ENCODE measurements around the gene PSME3. TPM values are rescaled to one million over a fixed set of nuclear protein-coding genes. Genes with fewer than 3 reads are reported as not detected.

Gene PSME3
- total and polyA plus RNA-seq, 3 donors from 2014 or later = 79.7 to 135 (median 92.1) TPM

GRCh38 chr17:42796066-42796758, 37.0 kb upstream of the PSME3 start:
- Histone ChIP-seq H3K27me3 (no peaks in the 10 kb centered on the region), H3K4me3 (no peak overlapping the region), H3K27ac (no peak overlapping the region), H3K36me3 (ENCODE audit: low read depth, missing control alignments) (no peaks in the 10 kb centered on the region), H3K9me3 (no peaks in the 10 kb centered on the region), H3K4me1 (peaks cover 11% of the 10 kb centered on the region)
- intact Hi-C loops (cut with DNase I; ENCODE audit: low total_unique reads) = no loop called here
- WGBS, 2 donors = 92 to 94% methylated on average over 18 of the region's 18 CpGs
- TF ChIP-seq POLR2A (IDR thresholded peaks at IDR 0.05) (no peak), CTCF (IDR thresholded peaks at IDR 0.05) (no peak)
- no peak for DNase-seq

- Histone ChIP-seq H3K9me3 (no peaks in the 10 kb centered on the region), H3K36me3 (ENCODE audit: low read depth, missing control alignments) (no peaks in the 10 kb centered on the region), H3K4me1 (peaks cover 17% of the 10 kb centered on the region), H3K4me3 (peak overlapping the region in 1 of 2 donors; percentile 81), H3K27ac (peak overlapping the region in 1 of 2 donors; percentile 19), H3K27me3 (no peaks in the 10 kb centered on the region)
- no peak for TF ChIP-seq POLR2A (IDR thresholded peaks at IDR 0.05)
- no peak for TF ChIP-seq CTCF (IDR thresholded peaks at IDR 0.05)
- intact Hi-C loops (cut with DNase I; ENCODE audit: low total_unique reads) = no loop called here
- DNase-seq = no peak
- 78 to 82% methylated on average over 10 of the region's 10 CpGs for WGBS, 2 donors
These were observed 35.9 kb upstream of the PSME3 start for GRCh38 chr17:42797067-42798007.

- 17 to 20% methylated on average over 7 to 10 of the region's 10 CpGs for WGBS, 2 donors
- Histone ChIP-seq H3K36me3 (ENCODE audit: low read depth, missing control alignments) (no peaks in the 10 kb centered on the region), H3K9me3 (no peaks in the 10 kb centered on the region), H3K4me3 (peak overlapping the region; percentile 81), H3K27me3 (no peaks in the 10 kb centered on the region), H3K4me1 (peaks cover 22% of the 10 kb centered on the region), H3K27ac (peak overlapping the region; percentile 19 to 74)
- DNase-seq = no peak
- intact Hi-C loops (cut with DNase I; ENCODE audit: low total_unique reads) = no loop called here
- no peak for TF ChIP-seq POLR2A (IDR thresholded peaks at IDR 0.05)
- TF ChIP-seq CTCF (IDR thresholded peaks at IDR 0.05) = no peak
These were observed 35.2 kb upstream of the PSME3 start for GRCh38 chr17:42798011-42798382.

- DNase-seq = peak; percentile 92
- H3K4me1 ChIP-seq = peaks cover 29% of the 10 kb centered on the region
- TF ChIP-seq POLR2A (IDR thresholded peaks at IDR 0.05) = no peak
- TF ChIP-seq CTCF (IDR thresholded peaks at IDR 0.05) = no peak
- H3K27me3 ChIP-seq = no peaks in the 10 kb centered on the region
- intact Hi-C loops (cut with DNase I; ENCODE audit: low total_unique reads) = no loop called here
- peak within 1 kb of the TSS; percentile 19 to 74 for H3K27ac ChIP-seq
- WGBS, 2 donors = 3 to 21% methylated on average over 16 to 66 of the region's 66 CpGs
- H3K36me3 ChIP-seq (ENCODE audit: low read depth, missing control alignments) = no peaks in the 10 kb centered on the region
- H3K9me3 ChIP-seq = no peaks in the 10 kb centered on the region
- H3K4me3 ChIP-seq = peak within 1 kb of the TSS; percentile 81
These were observed 34.5 kb upstream of the PSME3 start, which contains the start of the genes CNTD1 and COA3 for GRCh38 chr17:42798383-42799380. Gene CNTD1, plus strand, starts transcription at chr17:42798861. Its CDS starts 207 bp downstream, at chr17:42799068. Gene COA3, minus strand, starts transcription at chr17:42798704. Its CDS starts 23 bp downstream, at chr17:42798681.

Data from testis (tissue), 3 donors.